HG02678 (cell line): ENCODE data around the gene OR10G2.

ENCODE experiments used
- ATAC-seq: cut with Tn5 transposase; IDR thresholded peaks from one replicate; pipeline ENCODE4 v1.9.1; 2021; ENCODE audit warnings: mild to moderate bottlenecking, moderate library complexity; ENCODE audit not compliant: unreplicated experiment

The OR10G2 gene

GRCh38 chr14:21589317-21589716, 45.4 kb downstream of the OR10G2 start:
- ATAC-seq = no peak
